HepG2 (cell line): Measurements from ENCODE around the gene NAV2. TPM values are rescaled to one million over a fixed set of nuclear protein-coding genes. Genes with fewer than 3 reads are reported as not detected.
A peak's percentile ranks its signal among the peaks of the same experiment; 100 is the strongest.

ENCODE experiments used
- CENPX ChIP-seq: sonication (generic); formaldehyde crosslinking; IDR thresholded peaks from 2 replicates; pipeline ENCODE4 v1.9.0; 2021; ENCODE audit warnings: mild to moderate bottlenecking, missing genetic modification reagents, moderate library complexity
- FOSL1 ChIP-seq: sonication (generic); formaldehyde crosslinking; IDR thresholded peaks from 2 replicates; pipeline ENCODE4 v1.9.0; 2021; ENCODE audit warnings: missing genetic modification reagents, borderline replicate concordance
- FOXJ3 ChIP-seq: sonication (generic); formaldehyde crosslinking; IDR thresholded peaks from 2 replicates; pipeline ENCODE4 v1.4.0; 2020; ENCODE audit warnings: missing genetic modification reagents, mild to moderate bottlenecking, borderline replicate concordance
- HHEX ChIP-seq: IDR thresholded peaks from 2 replicates; pipeline ENCODE4 v1.6.1; 2016; ENCODE audit warnings: control low read depth
- KMT2A ChIP-seq: sonication (generic); formaldehyde crosslinking; IDR thresholded peaks from 2 replicates; pipeline ENCODE4 v1.4.0; 2020; ENCODE audit warnings: missing genetic modification reagents
- MAFG ChIP-seq: sonication (generic); formaldehyde crosslinking; IDR thresholded peaks from 2 replicates; pipeline ENCODE4 v1.5.1; 2020; ENCODE audit warnings: mild to moderate bottlenecking, missing genetic modification reagents
- MED1 ChIP-seq: sonication (generic); formaldehyde crosslinking; IDR thresholded peaks from 2 replicates; pipeline ENCODE4 v1.4.0; 2020; ENCODE audit warnings: missing genetic modification reagents
- NAIF1 ChIP-seq: sonication (generic); formaldehyde crosslinking; IDR thresholded peaks from 2 replicates; pipeline ENCODE4 v1.5.0; 2020; ENCODE audit warnings: mild to moderate bottlenecking, missing genetic modification reagents, borderline replicate concordance
- NFE2L1 ChIP-seq: sonication (generic); formaldehyde crosslinking; IDR thresholded peaks from 2 replicates; pipeline ENCODE4 v1.4.0; 2020; ENCODE audit warnings: missing genetic modification reagents, mild to moderate bottlenecking, borderline replicate concordance
- SALL2 ChIP-seq: sonication (generic); formaldehyde crosslinking; IDR thresholded peaks from 2 replicates; pipeline ENCODE4 v1.8.1; 2023; ENCODE audit warnings: mild to moderate bottlenecking, missing genetic modification reagents, inconsistent platforms
- SIX4 ChIP-seq: sonication (generic); formaldehyde crosslinking; IDR thresholded peaks from 2 replicates; pipeline ENCODE4 v1.4.0; 2020; ENCODE audit warnings: missing genetic modification reagents
- YEATS4 ChIP-seq: sonication (generic); formaldehyde crosslinking; IDR thresholded peaks from 2 replicates; pipeline ENCODE4 v1.4.0; 2020; ENCODE audit warnings: missing genetic modification reagents, borderline replicate concordance
- ZNF260 ChIP-seq: sonication (generic); formaldehyde crosslinking; IDR thresholded peaks from 2 replicates; pipeline ENCODE4 v1.4.0; 2020; ENCODE audit warnings: missing genetic modification reagents, low read depth, mild to moderate bottlenecking, borderline replicate concordance
- ZNF451 ChIP-seq: sonication (generic); formaldehyde crosslinking; IDR thresholded peaks from 2 replicates; pipeline ENCODE4 v1.5.0; 2020; ENCODE audit warnings: mild to moderate bottlenecking, missing genetic modification reagents
- ZNF484 ChIP-seq: sonication (generic); formaldehyde crosslinking; IDR thresholded peaks from 2 replicates; pipeline ENCODE4 v1.5.1; 2020; ENCODE audit warnings: mild to moderate bottlenecking, low read depth, missing genetic modification reagents, borderline replicate concordance
- ZNF556 ChIP-seq: sonication (generic); formaldehyde crosslinking; IDR thresholded peaks from 2 replicates; pipeline ENCODE4 v1.4.0; 2020; ENCODE audit warnings: mild to moderate bottlenecking, missing genetic modification reagents, borderline replicate concordance
- ZNF614 ChIP-seq: IDR thresholded peaks from 2 replicates; pipeline ENCODE4 v1.6.1; 2018; ENCODE audit warnings: missing biosample characterization, missing genetic modification reagents, inconsistent platforms, borderline replicate concordance
- ZNF773 ChIP-seq: sonication (generic); formaldehyde crosslinking; IDR thresholded peaks from 2 replicates; pipeline ENCODE4 v1.4.0; 2020; ENCODE audit warnings: missing genetic modification reagents, borderline replicate concordance
- ZNF776 ChIP-seq: sonication (generic); formaldehyde crosslinking; IDR thresholded peaks from 2 replicates; pipeline ENCODE4 v1.4.0; 2020; ENCODE audit warnings: mild to moderate bottlenecking, missing genetic modification reagents
- polyA plus RNA-seq, 8 experiments: library from polyadenylated mRNA; depleted of rRNA in 3 of 8; stranded (reverse) in 7 of 8; unstranded in 1 of 8; fragments of >200 nt; fragmentation: Illumina TruSeq in 4 of 8; extraction: Trizol in 4 of 8; gene quantifications; 2 replicates each; pipeline versions ENCODE4 v1.2.1 to v1.2.3, GENCODE V29; 2011 to 2016; ENCODE audit warnings: low read depth in 4 of 8, missing spikeins in 1 of 8, mixed read lengths in 1 of 8; ENCODE audit not compliant: insufficient read depth in 1 of 8
- total RNA-seq, 5 experiments: library from RNA; depleted of rRNA; stranded (reverse); fragments of >200 nt; fragmentation: Illumina TruSeq; extraction: Trizol; gene quantifications; 2 replicates each; pipeline ENCODE4 v1.2.3, GENCODE V29; 2016; ENCODE audit warnings: low read depth in 1 of 5
- TF ChIP-seq, protein P1 (sequence below): sonication (generic); formaldehyde crosslinking; IDR thresholded peaks from 2 replicates; pipeline ENCODE4 v1.4.0; 2020; ENCODE audit warnings: missing genetic modification reagents
- TF ChIP-seq, protein P2 (sequence below): sonication (generic); formaldehyde crosslinking; IDR thresholded peaks from 2 replicates; pipeline ENCODE4 v1.4.0; 2020; ENCODE audit warnings: missing genetic modification reagents; ENCODE audit errors: not compliant biosample characterization
- TF ChIP-seq, protein P3 (sequence below): sonication (generic); formaldehyde crosslinking; IDR thresholded peaks from 2 replicates; pipeline ENCODE4 v1.4.0; 2020; ENCODE audit warnings: mild to moderate bottlenecking, missing genetic modification reagents
- TF ChIP-seq, protein P4 (sequence below): sonication (generic); formaldehyde crosslinking; IDR thresholded peaks from 2 replicates; pipeline ENCODE4 v1.4.0; 2020; ENCODE audit warnings: mild to moderate bottlenecking, missing genetic modification reagents
- TF ChIP-seq, protein P5 (sequence below): sonication (generic); formaldehyde crosslinking; IDR thresholded peaks from 2 replicates; pipeline ENCODE4 v1.5.0; 2020; ENCODE audit warnings: mild to moderate bottlenecking, missing genetic modification reagents

The NAV2 gene
- total and polyA plus RNA-seq, 2 of the 13 experiments (the other 11 are each of a cell fraction or from before 2014, with no cell fraction given) = 9.3 to 34.6 TPM

DNA sequence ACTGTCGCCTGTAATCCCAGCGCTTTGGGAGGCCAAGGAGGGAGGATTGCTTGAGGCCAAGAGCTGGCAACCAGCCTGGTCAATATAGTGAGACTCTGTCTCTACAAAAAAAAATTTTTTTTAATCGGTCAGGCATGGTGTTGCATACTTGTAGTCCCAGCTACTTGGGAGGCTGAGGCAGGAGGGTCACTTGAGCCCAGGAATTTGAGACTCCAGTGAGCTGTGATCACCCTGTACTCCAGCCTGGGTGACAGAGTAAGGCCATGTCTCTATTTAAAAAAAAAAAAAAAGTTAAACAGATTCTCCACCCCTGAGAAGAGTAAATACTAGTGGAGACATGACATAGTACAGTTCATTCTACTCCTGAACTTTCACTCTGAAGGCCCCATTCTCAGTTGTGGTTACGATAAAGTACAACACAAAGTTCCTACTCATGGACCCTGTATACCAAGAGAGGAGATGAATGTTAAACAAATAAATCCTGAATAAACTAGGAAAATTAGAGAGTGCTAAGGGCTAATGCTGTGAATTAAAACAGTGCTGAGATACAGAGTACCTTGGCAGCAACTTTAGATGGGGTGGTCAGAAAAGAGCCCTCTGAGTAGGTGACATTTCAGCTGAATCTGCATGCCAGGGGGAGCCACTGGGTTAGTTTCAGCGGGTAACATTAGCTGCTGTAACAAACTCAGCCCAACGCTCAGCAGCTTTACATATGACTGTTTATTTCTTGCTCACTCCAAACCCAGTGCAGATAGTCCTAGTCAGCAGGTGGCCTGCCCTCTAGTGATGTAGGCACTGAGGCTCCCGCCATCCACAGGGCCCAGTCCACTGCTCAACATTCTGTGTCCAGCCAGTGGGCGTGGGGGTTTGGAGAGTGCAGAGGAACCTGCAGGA lies 372.5 kb downstream of the NAV2 start (continued):
- TF ChIP-seq HHEX (CRISPR knock-in tag) (no peak), NAIF1 (CRISPR knock-in tag) (peak; percentile 70; the same call in 1 of the 2 replicates), ZNF614 (CRISPR knock-in tag) (no peak), MED1 (CRISPR knock-in tag) (peak; percentile 17), ZNF556 (CRISPR knock-in tag) (no peak), ZNF484 (no peak), FOSL1 (no peak), NFE2L1 (no peak), CENPX (CRISPR knock-in tag) (no peak), ZNF451 (no peak), MAFG (CRISPR knock-in tag) (no peak), YEATS4 (CRISPR knock-in tag) (peak; percentile 9; the same call in 1 of the 2 replicates), SALL2 (CRISPR knock-in tag) (no peak), FOXJ3 (0 out of 2 replicates have a peak, but pooled peaks have one; percentile 11), KMT2A (CRISPR knock-in tag) (no peak), SIX4 (CRISPR knock-in tag) (no peak), ZNF776 (no peak), ZNF773 (CRISPR knock-in tag) (no peak), ZNF260 (CRISPR knock-in tag) (no peak)
- TF ChIP-seq, protein P1, sequence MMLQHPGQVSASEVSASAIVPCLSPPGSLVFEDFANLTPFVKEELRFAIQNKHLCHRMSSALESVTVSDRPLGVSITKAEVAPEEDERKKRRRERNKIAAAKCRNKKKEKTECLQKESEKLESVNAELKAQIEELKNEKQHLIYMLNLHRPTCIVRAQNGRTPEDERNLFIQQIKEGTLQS (CRISPR knock-in tag) = no peak
- TF ChIP-seq, protein P2, sequence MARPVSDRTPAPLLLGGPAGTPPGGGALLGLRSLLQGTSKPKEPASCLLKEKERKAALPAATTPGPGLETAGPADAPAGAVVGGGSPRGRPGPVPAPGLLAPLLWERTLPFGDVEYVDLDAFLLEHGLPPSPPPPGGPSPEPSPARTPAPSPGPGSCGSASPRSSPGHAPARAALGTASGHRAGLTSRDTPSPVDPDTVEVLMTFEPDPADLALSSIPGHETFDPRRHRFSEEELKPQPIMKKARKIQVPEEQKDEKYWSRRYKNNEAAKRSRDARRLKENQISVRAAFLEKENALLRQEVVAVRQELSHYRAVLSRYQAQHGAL = no peak
- TF ChIP-seq, protein P3, sequence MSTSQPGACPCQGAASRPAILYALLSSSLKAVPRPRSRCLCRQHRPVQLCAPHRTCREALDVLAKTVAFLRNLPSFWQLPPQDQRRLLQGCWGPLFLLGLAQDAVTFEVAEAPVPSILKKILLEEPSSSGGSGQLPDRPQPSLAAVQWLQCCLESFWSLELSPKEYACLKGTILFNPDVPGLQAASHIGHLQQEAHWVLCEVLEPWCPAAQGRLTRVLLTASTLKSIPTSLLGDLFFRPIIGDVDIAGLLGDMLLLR (CRISPR knock-in tag) = no peak
- TF ChIP-seq, protein P4, sequence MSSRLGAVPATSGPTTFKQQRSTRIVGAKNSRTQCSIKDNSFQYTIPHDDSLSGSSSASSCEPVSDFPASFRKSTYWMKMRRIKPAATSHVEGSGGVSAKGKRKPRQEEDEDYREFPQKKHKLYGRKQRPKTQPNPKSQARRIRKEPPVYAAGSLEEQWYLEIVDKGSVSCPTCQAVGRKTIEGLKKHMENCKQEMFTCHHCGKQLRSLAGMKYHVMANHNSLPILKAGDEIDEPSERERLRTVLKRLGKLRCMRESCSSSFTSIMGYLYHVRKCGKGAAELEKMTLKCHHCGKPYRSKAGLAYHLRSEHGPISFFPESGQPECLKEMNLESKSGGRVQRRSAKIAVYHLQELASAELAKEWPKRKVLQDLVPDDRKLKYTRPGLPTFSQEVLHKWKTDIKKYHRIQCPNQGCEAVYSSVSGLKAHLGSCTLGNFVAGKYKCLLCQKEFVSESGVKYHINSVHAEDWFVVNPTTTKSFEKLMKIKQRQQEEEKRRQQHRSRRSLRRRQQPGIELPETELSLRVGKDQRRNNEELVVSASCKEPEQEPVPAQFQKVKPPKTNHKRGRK = no peak
- TF ChIP-seq, protein P5, sequence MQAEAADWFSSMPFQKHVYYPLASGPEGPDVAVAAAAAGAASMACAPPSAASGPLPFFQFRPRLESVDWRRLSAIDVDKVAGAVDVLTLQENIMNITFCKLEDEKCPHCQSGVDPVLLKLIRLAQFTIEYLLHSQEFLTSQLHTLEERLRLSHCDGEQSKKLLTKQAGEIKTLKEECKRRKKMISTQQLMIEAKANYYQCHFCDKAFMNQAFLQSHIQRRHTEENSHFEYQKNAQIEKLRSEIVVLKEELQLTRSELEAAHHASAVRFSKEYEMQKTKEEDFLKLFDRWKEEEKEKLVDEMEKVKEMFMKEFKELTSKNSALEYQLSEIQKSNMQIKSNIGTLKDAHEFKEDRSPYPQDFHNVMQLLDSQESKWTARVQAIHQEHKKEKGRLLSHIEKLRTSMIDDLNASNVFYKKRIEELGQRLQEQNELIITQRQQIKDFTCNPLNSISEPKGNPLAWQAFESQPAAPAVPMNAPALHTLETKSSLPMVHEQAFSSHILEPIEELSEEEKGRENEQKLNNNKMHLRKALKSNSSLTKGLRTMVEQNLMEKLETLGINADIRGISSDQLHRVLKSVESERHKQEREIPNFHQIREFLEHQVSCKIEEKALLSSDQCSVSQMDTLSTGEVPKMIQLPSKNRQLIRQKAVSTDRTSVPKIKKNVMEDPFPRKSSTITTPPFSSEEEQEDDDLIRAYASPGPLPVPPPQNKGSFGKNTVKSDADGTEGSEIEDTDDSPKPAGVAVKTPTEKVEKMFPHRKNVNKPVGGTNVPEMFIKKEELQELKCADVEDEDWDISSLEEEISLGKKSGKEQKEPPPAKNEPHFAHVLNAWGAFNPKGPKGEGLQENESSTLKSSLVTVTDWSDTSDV (CRISPR knock-in tag) = no peak
